Measurements from ENCODE around the gene ISOC2.

Gene ISOC2

DNA sequence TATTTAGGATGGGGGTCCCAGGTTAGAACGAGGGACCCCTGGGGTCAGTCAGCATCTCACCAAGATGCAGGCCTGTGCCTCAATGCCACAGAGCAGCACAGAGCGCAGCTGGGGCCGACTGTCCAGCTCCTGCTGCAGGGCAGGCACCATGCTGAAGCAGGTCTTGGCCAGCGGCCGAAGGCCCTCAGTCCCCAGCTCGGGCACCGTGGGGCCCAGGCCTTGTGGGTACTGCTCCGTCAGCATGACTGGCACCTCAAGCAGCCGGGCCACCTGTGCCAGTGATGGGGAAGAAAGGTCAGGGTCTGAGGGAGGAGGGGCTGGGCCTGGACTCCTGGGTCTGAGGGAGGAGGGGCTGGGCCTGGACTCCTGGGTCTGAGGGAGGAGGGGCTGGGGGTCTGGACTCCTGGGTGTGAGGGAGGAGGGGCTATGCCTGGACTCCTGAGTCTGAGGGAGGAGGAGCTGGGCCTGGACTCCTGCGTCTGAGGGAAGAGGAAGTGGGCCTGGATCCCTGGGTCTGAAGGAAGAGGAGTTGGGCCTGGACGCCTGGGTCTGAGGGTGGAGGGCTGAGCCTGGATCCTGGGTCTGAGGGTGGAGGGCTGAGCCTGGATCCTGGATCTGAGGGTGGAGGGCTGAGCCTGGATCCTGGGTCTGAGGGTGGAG, 5.7 kb downstream of the ISOC2 start:
- Histone ChIP-seq H3K36me3 (peaks cover 9% of the 10 kb centered on the region; the same call in 1 of the 2 replicates), H3K9me3 (ENCODE audit: severe bottlenecking) (no peaks in the 10 kb centered on the region), H3K27me3 (ENCODE audit: insufficient read depth, low read depth, severe bottlenecking) (peaks cover 11% of the 10 kb centered on the region), H3K27ac (no peak overlapping the region), H3K4me3 (ENCODE audit: low read depth, low read length) (no peak overlapping the region)
- TF ChIP-seq, protein P1, sequence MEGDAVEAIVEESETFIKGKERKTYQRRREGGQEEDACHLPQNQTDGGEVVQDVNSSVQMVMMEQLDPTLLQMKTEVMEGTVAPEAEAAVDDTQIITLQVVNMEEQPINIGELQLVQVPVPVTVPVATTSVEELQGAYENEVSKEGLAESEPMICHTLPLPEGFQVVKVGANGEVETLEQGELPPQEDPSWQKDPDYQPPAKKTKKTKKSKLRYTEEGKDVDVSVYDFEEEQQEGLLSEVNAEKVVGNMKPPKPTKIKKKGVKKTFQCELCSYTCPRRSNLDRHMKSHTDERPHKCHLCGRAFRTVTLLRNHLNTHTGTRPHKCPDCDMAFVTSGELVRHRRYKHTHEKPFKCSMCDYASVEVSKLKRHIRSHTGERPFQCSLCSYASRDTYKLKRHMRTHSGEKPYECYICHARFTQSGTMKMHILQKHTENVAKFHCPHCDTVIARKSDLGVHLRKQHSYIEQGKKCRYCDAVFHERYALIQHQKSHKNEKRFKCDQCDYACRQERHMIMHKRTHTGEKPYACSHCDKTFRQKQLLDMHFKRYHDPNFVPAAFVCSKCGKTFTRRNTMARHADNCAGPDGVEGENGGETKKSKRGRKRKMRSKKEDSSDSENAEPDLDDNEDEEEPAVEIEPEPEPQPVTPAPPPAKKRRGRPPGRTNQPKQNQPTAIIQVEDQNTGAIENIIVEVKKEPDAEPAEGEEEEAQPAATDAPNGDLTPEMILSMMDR (IDR thresholded peaks at IDR 0.05; ENCODE audit: low read depth, low read length): no peak
- DNase-seq: no peak

DNA sequence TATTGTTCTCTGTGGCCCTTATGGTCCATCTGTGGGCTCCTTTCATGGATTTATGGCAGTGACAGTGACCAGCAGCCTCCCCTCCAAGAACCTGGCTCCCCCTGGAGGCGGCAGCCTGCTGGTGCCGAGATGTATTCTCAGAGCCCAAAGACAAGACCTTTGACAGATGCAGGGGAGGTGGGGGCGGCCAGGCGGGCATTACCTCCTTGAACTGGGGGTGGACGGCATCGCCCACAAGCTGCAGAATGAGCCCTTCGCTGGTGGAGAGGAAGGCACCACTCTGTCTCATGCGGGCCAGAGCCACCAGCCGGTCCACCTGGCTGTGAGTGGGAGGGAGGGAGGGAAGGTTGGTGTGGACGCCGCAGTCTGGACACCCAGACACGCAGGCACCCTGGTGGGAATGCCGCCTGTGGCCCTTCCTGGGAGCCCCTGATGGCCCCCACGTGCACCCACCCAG, 6.6 kb downstream of the ISOC2 start:
- H3K27ac ChIP-seq: peak overlapping the region; percentile 49
- TF ChIP-seq, protein P1 (IDR thresholded peaks at IDR 0.05; ENCODE audit: low read depth, low read length): peak; percentile 74
- H3K27me3 ChIP-seq (ENCODE audit: insufficient read depth, low read depth, severe bottlenecking): peaks cover 11% of the 10 kb centered on the region
- no peak overlapping the region for H3K4me3 ChIP-seq (ENCODE audit: low read depth, low read length)
- no peaks in the 10 kb centered on the region for H3K9me3 ChIP-seq (ENCODE audit: severe bottlenecking)
- H3K36me3 ChIP-seq: peaks cover 9% of the 10 kb centered on the region; the same call in 1 of the 2 replicates
- peak; percentile 89 for DNase-seq

DNA sequence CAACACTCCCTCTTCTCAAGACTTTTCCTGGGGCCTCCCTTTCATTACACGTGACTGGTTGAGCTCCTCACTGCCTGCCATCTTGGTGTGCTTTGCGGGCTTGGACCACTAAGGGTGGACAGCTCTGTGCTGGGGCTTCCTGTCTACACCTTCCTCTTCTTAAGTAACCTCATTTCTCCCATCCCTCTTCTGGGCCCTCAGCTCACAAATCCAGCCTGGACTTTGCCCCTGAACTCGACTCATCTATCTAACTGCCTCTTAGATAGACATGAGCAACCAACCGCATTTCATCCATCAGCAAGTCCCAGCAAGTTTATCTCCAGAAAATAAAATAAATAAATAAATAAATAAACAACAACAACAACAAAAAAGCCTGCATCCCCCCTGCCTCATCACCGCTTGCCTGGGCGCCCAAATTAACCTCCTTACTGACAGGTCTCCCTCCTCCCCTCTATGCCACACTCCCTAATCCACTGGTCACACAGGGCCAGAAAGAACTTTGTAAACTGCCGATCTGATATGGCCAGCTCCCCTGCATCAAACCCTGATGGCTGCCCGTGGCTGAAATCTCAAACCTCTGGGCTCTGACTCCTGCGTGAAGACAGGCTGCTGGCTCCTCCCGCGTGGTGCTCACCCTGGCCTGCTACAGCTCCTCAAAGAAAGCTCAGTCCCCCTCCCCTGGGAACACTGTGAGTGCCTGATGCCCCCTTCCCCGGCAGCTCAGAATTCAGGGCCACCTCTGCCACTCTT, 7.8 kb downstream of the ISOC2 start:
- Histone ChIP-seq H3K9me3 (ENCODE audit: severe bottlenecking) (no peaks in the 10 kb centered on the region), H3K36me3 (peaks cover 9% of the 10 kb centered on the region; the same call in 1 of the 2 replicates), H3K4me3 (ENCODE audit: low read depth, low read length) (no peak overlapping the region), H3K27me3 (ENCODE audit: insufficient read depth, low read depth, severe bottlenecking) (peaks cover 11% of the 10 kb centered on the region), H3K27ac (no peak overlapping the region)
- TF ChIP-seq, protein P1 (IDR thresholded peaks at IDR 0.05; ENCODE audit: low read depth, low read length): no peak
- no peak for DNase-seq

DNA sequence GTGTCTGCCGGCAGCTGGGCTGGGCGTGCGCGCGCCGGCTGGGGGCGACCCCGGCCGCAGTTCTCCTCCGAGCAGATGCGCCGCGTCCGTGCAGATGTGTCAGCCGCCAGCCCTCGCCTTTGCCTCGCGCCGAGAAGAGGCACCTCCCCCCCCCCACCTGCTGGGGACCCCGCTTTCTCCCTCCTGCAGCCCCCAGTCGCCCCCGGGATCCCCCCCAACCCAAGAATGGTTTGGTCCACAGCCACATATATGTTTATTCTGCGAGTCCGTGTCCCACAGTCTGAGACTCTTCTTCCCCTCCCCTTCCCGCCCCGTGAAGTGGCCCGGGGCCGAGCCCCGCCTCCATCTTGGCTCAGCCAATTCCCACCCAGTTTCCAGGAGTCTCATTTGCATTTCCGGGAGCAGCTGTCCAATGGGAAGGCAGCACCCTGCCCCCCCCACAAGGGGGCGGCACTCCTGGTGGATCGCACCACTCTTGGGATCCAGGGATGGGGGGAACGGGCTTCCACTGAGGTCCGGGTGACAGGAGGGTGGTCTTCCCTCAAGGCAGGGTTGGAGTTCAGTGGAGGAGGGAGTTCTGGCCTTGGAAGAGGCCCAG, 8.6 kb downstream of the ISOC2 start:
- TF ChIP-seq, protein P1 (IDR thresholded peaks at IDR 0.05; ENCODE audit: low read depth, low read length): no peak
- Histone ChIP-seq H3K27me3 (ENCODE audit: insufficient read depth, low read depth, severe bottlenecking) (peaks cover 11% of the 10 kb centered on the region), H3K27ac (no peak overlapping the region), H3K4me3 (ENCODE audit: low read depth, low read length) (no peak overlapping the region), H3K36me3 (peaks cover 9% of the 10 kb centered on the region; the same call in 1 of the 2 replicates), H3K9me3 (ENCODE audit: severe bottlenecking) (no peaks in the 10 kb centered on the region)
- peak; percentile 80 for DNase-seq

DNA sequence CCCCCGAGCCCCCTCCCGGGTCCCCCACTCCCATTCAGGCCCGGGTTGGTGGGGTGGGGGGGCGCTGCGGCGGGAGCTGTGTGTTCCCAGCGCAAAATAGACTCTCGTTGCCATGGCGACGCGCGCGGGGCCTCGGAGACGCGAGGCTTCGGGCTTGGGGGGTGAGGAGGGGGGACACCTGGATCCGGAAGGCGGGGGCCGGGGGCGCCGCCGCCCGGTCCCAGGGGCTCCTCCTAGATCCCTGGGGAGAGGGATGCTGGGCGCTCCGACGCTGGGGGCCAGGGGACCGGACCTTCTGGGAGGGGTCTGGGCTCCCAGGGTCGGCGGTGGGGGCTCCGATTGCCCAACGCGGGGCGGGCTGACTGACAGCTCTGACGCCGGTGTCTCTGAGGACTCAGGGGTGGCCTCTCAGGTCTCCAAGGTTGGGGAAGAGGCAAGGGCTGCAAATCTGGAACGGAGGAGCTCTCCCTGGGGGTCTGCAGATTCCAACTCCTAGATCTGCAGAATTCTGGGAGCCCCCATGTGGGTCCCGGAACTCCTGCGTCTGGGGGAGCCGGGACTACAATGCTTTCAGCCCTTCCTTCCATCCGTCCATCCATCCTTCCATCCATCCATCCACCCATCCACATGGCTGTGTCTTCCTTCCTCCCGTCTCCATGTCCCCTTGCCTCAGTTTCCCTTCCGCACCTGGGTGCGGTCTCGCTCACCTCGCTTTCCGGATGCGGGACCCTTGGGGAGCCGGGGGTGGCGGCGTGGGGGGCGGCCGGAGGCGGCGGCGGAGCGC, 9.3 kb downstream of the ISOC2 start:
- Histone ChIP-seq H3K27ac (no peak overlapping the region), H3K27me3 (ENCODE audit: insufficient read depth, low read depth, severe bottlenecking) (peaks cover 11% of the 10 kb centered on the region), H3K36me3 (peaks cover 9% of the 10 kb centered on the region; the same call in 1 of the 2 replicates), H3K4me3 (ENCODE audit: low read depth, low read length) (peak overlapping the region; percentile 50), H3K9me3 (ENCODE audit: severe bottlenecking) (no peaks in the 10 kb centered on the region)
- TF ChIP-seq, protein P1 (IDR thresholded peaks at IDR 0.05; ENCODE audit: low read depth, low read length): no peak
- DNase-seq: no peak
